KG1 (cell line): Measurements from ENCODE around the gene NSUN5.
"Not testable (repeated sequence)": the region's sequence is repeated elsewhere in the genome, so short reads cannot be mapped to it uniquely, and the experiment has no call there.

Source experiments
- DNase-seq: peaks from one replicate; lab custom pipeline; 2025; lab: John Stamatoyannopoulos, UW

Gene NSUN5

GRCh38 chr7:73308665-73309214 lies at the start of gene NSUN5:
TSS of gene NSUN5 (minus strand) at chr7:73308826. CDS start at chr7:73308790, 36 bp downstream.
- DNase-seq, result peak; percentile 69

GRCh38 chr7:73356159-73356558 lies 47.5 kb upstream of the NSUN5 start:
- no peak for DNase-seq

GRCh38 chr7:73354821-73355220 lies 46.2 kb upstream of the NSUN5 start:
- no peak for DNase-seq

GRCh38 chr7:73354196-73354595 lies 45.6 kb upstream of the NSUN5 start:
- DNase-seq, result no peak

- DNase-seq, result no peak
These were observed 44.6 kb upstream of the NSUN5 start for GRCh38 chr7:73353243-73353642.

- DNase-seq, result no peak
These were observed 44.2 kb upstream of the NSUN5 start for GRCh38 chr7:73352784-73353183.

- no peak for DNase-seq
These were observed 43.0 kb upstream of the NSUN5 start for GRCh38 chr7:73351447-73352167.

- no peak for DNase-seq
These were observed 41.9 kb upstream of the NSUN5 start for GRCh38 chr7:73350306-73351068.

GRCh38 chr7:73349763-73350162 lies 41.1 kb upstream of the NSUN5 start:
- DNase-seq, result no peak

- DNase-seq, result no peak
These were observed 37.3 kb upstream of the NSUN5 start for GRCh38 chr7:73345951-73346350.

- no peak for DNase-seq
These were observed 36.9 kb upstream of the NSUN5 start for GRCh38 chr7:73345538-73345937.

- no peak for DNase-seq
These were observed 35.2 kb upstream of the NSUN5 start for GRCh38 chr7:73343671-73344380.

GRCh38 chr7:73342645-73343044 lies 34.0 kb upstream of the NSUN5 start:
- no peak for DNase-seq

- no peak for DNase-seq
These were observed 33.3 kb upstream of the NSUN5 start for GRCh38 chr7:73341877-73342276.

GRCh38 chr7:73340514-73340913 lies 31.9 kb upstream of the NSUN5 start:
- DNase-seq, result no peak

GRCh38 chr7:73338321-73338720 lies 29.7 kb upstream of the NSUN5 start:
- DNase-seq, result no peak

- DNase-seq, result no peak
These were observed 23.8 kb upstream of the NSUN5 start for GRCh38 chr7:73332447-73332846.

- no peak for DNase-seq
These were observed 22.1 kb upstream of the NSUN5 start for GRCh38 chr7:73330772-73331171.

- DNase-seq, result no peak
These were observed 21.4 kb upstream of the NSUN5 start for GRCh38 chr7:73329861-73330581.

- DNase-seq, result no peak
These were observed 20.1 kb upstream of the NSUN5 start for GRCh38 chr7:73328696-73329095.

- not testable (repeated sequence) for DNase-seq
These were observed 19.3 kb upstream of the NSUN5 start, which contains the start of the genes FKBP6 and TRIM50 for GRCh38 chr7:73327922-73328321. TSS of gene FKBP6 (plus strand) at chr7:73328161. CDS start at chr7:73328429, 268 bp downstream. TSS of gene TRIM50 (minus strand) at chr7:73328082. CDS start at chr7:73324787, 3,295 bp downstream.

GRCh38 chr7:73327449-73327848 lies 18.8 kb upstream of the NSUN5 start:
- DNase-seq, result not testable (repeated sequence)
